Measurements from ENCODE around the gene C1orf159. TPM values are rescaled to one million over a fixed set of nuclear protein-coding genes. Genes with fewer than 3 reads are reported as not detected.

C1orf159 gene
- total and polyA plus RNA-seq, 2 of the 8 experiments (the other 6 are each of a cell fraction or from before 2014, with no cell fraction given) = 10.0 to 10.9 TPM

DNA sequence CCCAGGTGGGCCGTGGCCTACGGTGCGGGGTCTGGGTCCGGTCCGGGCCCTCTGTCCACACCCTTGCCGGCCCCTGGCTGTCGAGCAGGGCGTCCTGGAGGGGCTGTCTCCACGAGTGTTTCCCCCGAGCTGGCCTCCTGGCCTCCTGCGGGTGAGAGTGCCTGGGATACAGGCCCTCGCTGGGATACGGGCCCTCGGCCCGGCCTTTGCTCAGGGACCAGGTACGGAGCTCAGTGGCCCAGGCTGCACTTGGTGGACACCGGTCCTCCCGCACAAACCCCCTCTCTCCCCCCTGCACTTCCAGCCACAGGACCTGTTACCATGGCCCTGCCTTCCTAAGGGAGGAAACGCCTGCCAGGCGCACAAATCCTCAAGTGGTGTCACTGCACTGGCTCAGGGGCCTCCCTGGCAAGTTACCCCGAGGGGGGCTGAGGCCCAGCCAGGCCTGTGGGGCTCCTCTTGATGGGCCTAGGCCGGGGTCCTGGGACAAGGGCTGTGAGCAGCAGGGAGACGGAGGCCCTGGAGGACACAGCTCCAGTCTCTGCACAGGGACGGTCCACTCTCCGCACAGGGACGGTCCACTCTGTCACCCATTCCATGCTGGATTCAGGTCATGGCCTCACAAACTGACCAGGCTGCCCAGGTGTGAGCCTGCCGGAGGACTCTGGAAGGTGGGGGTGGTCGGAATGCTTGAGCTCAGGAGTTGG is 23.6 kb downstream of the C1orf159 start:
- Histone ChIP-seq H3K27me3 (replicated peaks in 1 of 4; ENCODE audit: control insufficient read depth in 3 of 4, extremely low read depth in 1 of 4, insufficient read depth in 3 of 4, low read length in 3 of 4) (peaks cover 0 to 2% (median 0%) of the 10 kb centered on the region in 4 experiments; a peak in 1 of 7 replicates), H3K27ac (ENCODE audit: low read depth, low read length) (no peak overlapping the region), H3K9me3 (ENCODE audit: insufficient read depth in 2 of 2, low read depth in 1 of 2, low read length in 1 of 2) (peaks cover 8 to 20% of the 10 kb centered on the region in 2 experiments; a peak in 3 of 4 replicates), H3K23ac (ENCODE audit: insufficient read length) (no peak overlapping the region), H2AFZ (ENCODE audit: low read length) (no peak overlapping the region), H2AK5ac (ENCODE audit: low read depth, low read length) (no peak overlapping the region), H4K20me1 (replicated peaks in 1 of 2; ENCODE audit: control insufficient read depth in 1 of 2, insufficient read depth in 2 of 2, low read length in 2 of 2) (no peaks in the 10 kb centered on the region), H3K79me1 (ENCODE audit: low read depth, low read length) (no peaks in the 10 kb centered on the region), H3K18ac (ENCODE audit: extremely low read depth, low read length) (no peak overlapping the region), H4K91ac (replicated peaks; ENCODE audit: insufficient read length, low read length) (no peak overlapping the region), H3K56ac (replicated peaks; ENCODE audit: insufficient read length, low read depth, low read length) (no peak overlapping the region), H2BK15ac (ENCODE audit: low read length) (no peak overlapping the region), H4K5ac (ENCODE audit: insufficient read length, low read depth, low read length) (no peak overlapping the region), H2BK12ac (ENCODE audit: low read depth, low read length) (no peak overlapping the region), H3K4me1 (replicated peaks in 1 of 4; ENCODE audit: control insufficient read depth in 3 of 4, insufficient read depth in 4 of 4, low read length in 3 of 4) (no peaks in the 10 kb centered on the region), H2BK120ac (replicated peaks; ENCODE audit: low read depth, low read length) (no peak overlapping the region), H3K4ac (replicated peaks; ENCODE audit: insufficient read length, low read depth, low read length) (no peak overlapping the region), H3K4me2 (ENCODE audit: insufficient read depth in 1 of 2, low read depth in 2 of 2, low read length in 2 of 2) (no peak overlapping the region), H3K36me3 (ENCODE audit: control insufficient read depth in 2 of 4, insufficient read depth in 4 of 4, low read length in 3 of 4) (no peaks in the 10 kb centered on the region), H3K9ac (replicated peaks in 1 of 4; ENCODE audit: extremely low read depth in 1 of 4, low read depth in 3 of 4, low read length in 3 of 4) (no peak overlapping the region), H3K23me2 (ENCODE audit: low read depth, low read length) (no peaks in the 10 kb centered on the region), H3K14ac (ENCODE audit: insufficient read length) (no peak overlapping the region), H3K4me3 (ENCODE audit: extremely low read depth in 1 of 4, insufficient read depth in 2 of 4, low read depth in 3 of 4, low read length in 4 of 4) (no peak overlapping the region), H2BK5ac (ENCODE audit: low read depth, low read length) (no peak overlapping the region), H3K79me2 (ENCODE audit: control insufficient read depth in 1 of 2, insufficient read depth in 2 of 2, low read length in 2 of 2) (no peaks in the 10 kb centered on the region), H4K8ac (ENCODE audit: extremely low read depth, insufficient read depth, low read length) (no peak overlapping the region), H2BK20ac (ENCODE audit: low read length) (no peak overlapping the region)
- CTCF ChIA-PET (ENCODE audit: partially characterized antibody) = interaction anchor here (1.2 kb wide), 1 partner anchor 199 kb away, joined by 3 read pairs; no protein-coding TSS in a partner anchor
- 89% methylated on average over 20 of the region's 28 CpGs; no CpG with 5 or more reads in 1 of the 2 experiments for WGBS, 2 experiments (ENCODE audit: extremely low coverage in 1 of 2, insufficient coverage in 1 of 2, insufficient read length in 1 of 2, insufficient replicate concordance in 2 of 2, low coverage in 1 of 2, low lambda C conversion rate in 2 of 2, missing lambda C conversion rate in 1 of 2)
- DNase-seq (ENCODE audit: low read depth in 1 of 2, low spot score in 2 of 2) = no peak
- POLR2A ChIA-PET (ENCODE audit: partially characterized antibody) = interaction anchor here (1.1 to 1.6 kb wide), 3 partner anchors 9 to 13 kb away, joined by 3 to 6 read pairs (median 6); no protein-coding TSS in a partner anchor
- no peak for FAIRE-seq
- TF ChIP-seq KDM4A (IDR thresholded peaks at IDR 0.05; ENCODE audit: low read depth, low read length, severe bottlenecking) = no peak
- no peak for TF ChIP-seq BACH1 (IDR thresholded peaks at IDR 0.05; ENCODE audit: low read length)

All from H1 (cell line).